HEK293 (cell line): ENCODE measurements around the gene DLG2.

Source experiments
- CTCF ChIP-seq: fragments of 450-650 bp; formaldehyde crosslinking; IDR thresholded peaks from 2 replicates; pipeline ENCODE4 v1.5.1; 2016; ENCODE audit warnings: missing biosample characterization, missing genetic modification characterization
- ZBTB11 ChIP-seq: fragments of 450-650 bp; formaldehyde crosslinking; conservative IDR thresholded peaks from 2 replicates; pipeline ENCODE4 v1.5.1; 2016; ENCODE audit warnings: low read depth, missing biosample characterization, missing genetic modification characterization
- ZNF169 ChIP-seq: fragments of 450-650 bp; formaldehyde crosslinking; IDR thresholded peaks from 2 replicates; pipeline ENCODE4 v1.5.1; 2016; ENCODE audit warnings: missing biosample characterization, missing genetic modification characterization
- ZNF174 ChIP-seq: fragments of 450-650 bp; formaldehyde crosslinking; IDR thresholded peaks from 2 replicates; pipeline ENCODE4 v1.5.0; 2017; ENCODE audit warnings: missing biosample characterization, mild to moderate bottlenecking, missing genetic modification characterization

DNA sequence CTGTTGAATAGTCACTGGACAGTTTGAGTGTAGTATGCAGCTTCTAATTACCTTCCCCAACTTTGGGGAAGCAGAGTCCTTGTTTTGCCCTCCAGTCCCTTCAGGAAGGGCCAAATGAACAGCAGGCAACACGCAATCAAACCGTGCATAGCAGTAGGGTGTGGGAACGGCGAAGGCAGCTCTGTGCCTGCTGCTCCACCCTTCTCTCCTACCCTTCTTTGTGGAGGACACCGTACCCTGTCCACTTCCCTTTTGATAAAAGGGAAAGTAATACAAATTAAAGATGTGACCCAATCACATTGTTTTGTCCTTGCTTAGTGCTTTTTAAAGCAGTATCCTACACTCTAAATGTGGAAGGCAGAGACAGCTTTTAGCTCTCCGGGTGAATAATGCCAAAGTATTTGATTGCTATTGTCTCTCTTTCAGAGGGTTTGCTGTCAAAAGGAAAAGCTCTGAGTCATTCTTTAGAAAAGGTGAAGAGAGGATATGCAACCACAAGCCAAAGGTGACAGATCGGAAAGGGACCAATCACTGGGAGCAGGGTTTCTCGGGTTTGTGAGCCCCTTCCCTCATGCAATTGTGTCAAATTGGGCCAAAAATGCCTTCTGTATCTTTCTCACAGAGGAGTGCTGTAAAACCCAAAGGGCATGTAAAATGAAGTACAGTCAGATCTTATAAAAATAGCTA is 1933.7 kb downstream of the DLG2 start:
- TF ChIP-seq ZNF174 (tag by site-specific recombination) (no peak), ZBTB11 (tag by site-specific recombination) (no peak), CTCF (tag by site-specific recombination) (no peak), ZNF169 (tag by site-specific recombination) (no peak)
